Adrenal gland (tissue), 5 donors: ENCODE results near the gene ALDH1A3.

ENCODE experiments used
- CTCF ChIP-seq, 6 experiments: fragments of 450-650 bp in 4 of 6; fragments of 200-600 bp in 2 of 6; sonication (generic) in 1 of 6; IDR thresholded peaks; 1 replicate in 5 of 6; 2 replicates in 1 of 6; pipeline versions ENCODE4 v1.5.1 to v1.8.0; 2016 to 2021; ENCODE audit warnings: antibody characterized with exemption in 6 of 6, mild to moderate bottlenecking in 2 of 6, moderate library complexity in 1 of 6
- POLR2A ChIP-seq, 2 donors: fragments of 450-650 bp; IDR thresholded peaks; one replicate each; pipeline ENCODE4 v1.6.1; 2017; ENCODE audit warnings: antibody characterized with exemption in 2 of 2, mild to moderate bottlenecking in 2 of 2, moderate library complexity in 1 of 2
- donor health status: DM: no; HTN: no; CAD: no.

DNA sequence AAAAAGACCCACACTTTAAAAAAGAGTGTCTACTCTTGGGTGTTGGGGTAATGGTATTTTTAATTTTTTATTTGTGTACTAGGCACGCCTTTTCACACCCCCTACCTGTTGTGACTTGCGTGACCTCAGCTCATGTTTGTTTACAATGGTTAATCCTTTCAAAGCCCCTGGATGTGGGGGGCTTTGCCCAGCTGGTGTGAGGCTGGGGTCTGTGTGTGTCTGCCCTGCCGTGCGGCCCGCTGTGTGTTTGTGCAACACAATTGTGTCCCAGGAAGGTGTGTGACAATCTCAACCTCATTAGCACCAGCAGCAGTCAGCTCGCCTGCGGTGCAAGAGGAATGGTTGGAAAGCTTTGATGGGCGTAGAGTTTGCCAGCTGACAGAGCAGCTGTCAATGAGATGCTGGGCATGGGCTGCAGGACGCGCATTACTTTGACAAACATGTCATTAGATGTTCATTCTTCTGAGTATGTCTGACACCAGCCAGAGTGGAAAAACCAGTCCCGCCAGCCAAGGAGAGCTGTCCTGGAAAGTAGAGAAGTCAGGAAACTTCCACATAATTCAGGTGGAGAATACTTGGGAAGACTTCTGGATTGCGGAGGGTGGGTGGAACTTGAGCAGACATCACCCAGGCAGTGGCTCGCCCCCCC lies 49.1 kb downstream of the ALDH1A3 start:
- TF ChIP-seq CTCF (IDR thresholded peaks at IDR 0.05) (no peak), POLR2A (IDR thresholded peaks at IDR 0.05) (no peak)
